ENCODE data around the gene DYSF.

The DYSF gene

GRCh38 chr2:71592181-71592711, 138.9 kb downstream of the DYSF start:
- Histone ChIP-seq H3K9me2 (replicated peaks; ENCODE audit: insufficient read depth, low read length) (no peaks in the 10 kb centered on the region), H3K9ac (ENCODE audit: low read length) (no peak overlapping the region), H3K4me2 (ENCODE audit: low read depth, low read length) (no peak overlapping the region), H3K79me2 (ENCODE audit: low read length) (no peaks in the 10 kb centered on the region), H3K36me3 (replicated peaks; ENCODE audit: insufficient read depth, low read length) (no peaks in the 10 kb centered on the region), H3K4me3 (ENCODE audit: low read length) (no peak overlapping the region), H3K27me3 (replicated peaks; ENCODE audit: insufficient read depth, low read length) (no peaks in the 10 kb centered on the region), H4K20me1 (ENCODE audit: insufficient read depth, low read length) (no peaks in the 10 kb centered on the region), H3K27ac (ENCODE audit: low read length) (no peak overlapping the region), H2AFZ (ENCODE audit: low read length) (no peak overlapping the region), H3K4me1 (ENCODE audit: low read length) (no peaks in the 10 kb centered on the region), H3K9me3 (replicated peaks; ENCODE audit: insufficient read depth, low read length) (no peaks in the 10 kb centered on the region), H3F3A (ENCODE audit: insufficient read depth, low read length) (no peaks in the 10 kb centered on the region)
- TF ChIP-seq CTCF (IDR thresholded peaks at IDR 0.05; ENCODE audit: low read length) (no peak), EZH2phosphoT487 (IDR thresholded peaks at IDR 0.05; ENCODE audit: low read length) (no peak), EZH2 (optimal IDR thresholded peaks at IDR 0.05; ENCODE audit: low read depth, low read length) (no peak)
- DNase-seq: no peak

- H3K9me2 ChIP-seq (replicated peaks; ENCODE audit: insufficient read depth, low read length): no peaks in the 10 kb centered on the region
- no peaks in the 10 kb centered on the region for H3K36me3 ChIP-seq (replicated peaks; ENCODE audit: insufficient read depth, low read length)
- DNase-seq: no peak
- H3K79me2 ChIP-seq (ENCODE audit: low read length): no peaks in the 10 kb centered on the region
- H2AFZ ChIP-seq (ENCODE audit: low read length): no peak overlapping the region
- H3F3A ChIP-seq (ENCODE audit: insufficient read depth, low read length): no peaks in the 10 kb centered on the region
- TF ChIP-seq EZH2phosphoT487 (IDR thresholded peaks at IDR 0.05; ENCODE audit: low read length): no peak
- no peak for TF ChIP-seq EZH2 (optimal IDR thresholded peaks at IDR 0.05; ENCODE audit: low read depth, low read length)
- TF ChIP-seq CTCF (IDR thresholded peaks at IDR 0.05; ENCODE audit: low read length): no peak
- no peak overlapping the region for H3K4me2 ChIP-seq (ENCODE audit: low read depth, low read length)
- no peak overlapping the region for H3K4me3 ChIP-seq (ENCODE audit: low read length)
- H3K4me1 ChIP-seq (ENCODE audit: low read length): no peaks in the 10 kb centered on the region
- H4K20me1 ChIP-seq (ENCODE audit: insufficient read depth, low read length): no peaks in the 10 kb centered on the region
- H3K27ac ChIP-seq (ENCODE audit: low read length): no peak overlapping the region
- H3K27me3 ChIP-seq (replicated peaks; ENCODE audit: insufficient read depth, low read length): no peaks in the 10 kb centered on the region
- H3K9ac ChIP-seq (ENCODE audit: low read length): no peak overlapping the region
- H3K9me3 ChIP-seq (replicated peaks; ENCODE audit: insufficient read depth, low read length): no peaks in the 10 kb centered on the region
Measured at GRCh38 chr2:71595569-71595968, 142.2 kb downstream of the DYSF start.

- H3K9me2 ChIP-seq (replicated peaks; ENCODE audit: insufficient read depth, low read length): no peaks in the 10 kb centered on the region
- no peaks in the 10 kb centered on the region for H3K4me1 ChIP-seq (ENCODE audit: low read length)
- no peak for DNase-seq
- no peaks in the 10 kb centered on the region for H4K20me1 ChIP-seq (ENCODE audit: insufficient read depth, low read length)
- TF ChIP-seq EZH2phosphoT487 (IDR thresholded peaks at IDR 0.05; ENCODE audit: low read length) (no peak), EZH2 (optimal IDR thresholded peaks at IDR 0.05; ENCODE audit: low read depth, low read length) (no peak), CTCF (IDR thresholded peaks at IDR 0.05; ENCODE audit: low read length) (no peak)
- H3K9ac ChIP-seq (ENCODE audit: low read length): no peak overlapping the region
- no peak overlapping the region for H3K27ac ChIP-seq (ENCODE audit: low read length)
- H3K36me3 ChIP-seq (replicated peaks; ENCODE audit: insufficient read depth, low read length): no peaks in the 10 kb centered on the region
- H3F3A ChIP-seq (ENCODE audit: insufficient read depth, low read length): no peaks in the 10 kb centered on the region
- H3K4me2 ChIP-seq (ENCODE audit: low read depth, low read length): no peak overlapping the region
- no peaks in the 10 kb centered on the region for H3K79me2 ChIP-seq (ENCODE audit: low read length)
- H3K9me3 ChIP-seq (replicated peaks; ENCODE audit: insufficient read depth, low read length): no peaks in the 10 kb centered on the region
- H3K27me3 ChIP-seq (replicated peaks; ENCODE audit: insufficient read depth, low read length): no peaks in the 10 kb centered on the region
- H2AFZ ChIP-seq (ENCODE audit: low read length): no peak overlapping the region
- no peak overlapping the region for H3K4me3 ChIP-seq (ENCODE audit: low read length)
Measured at GRCh38 chr2:71596011-71596410, 142.7 kb downstream of the DYSF start.
